ENCODE measurements around the gene KIRREL2. TPM values are rescaled to one million over a fixed set of nuclear protein-coding genes. Genes with fewer than 3 reads are reported as not detected.

Gene KIRREL2
- total and polyA plus RNA-seq, 9 of the 15 experiments (the other 6 are each of a cell fraction or from before 2014, with no cell fraction given) = 0.01 to 0.12 (median 0.09) TPM; not detected in 4

- TF ChIP-seq FOXM1 (IDR thresholded peaks at IDR 0.05; ENCODE audit: low read depth) (peak; percentile 35; the same call in 1 of the 2 replicates), FOXM1 (CRISPR knock-in tag; IDR thresholded peaks at IDR 0.05; ENCODE audit: low read depth) (no peak), FOXP1 (CRISPR knock-in tag; IDR thresholded peaks at IDR 0.05) (no peak), GATAD2B (IDR thresholded peaks at IDR 0.05; ENCODE audit: borderline replicate concordance) (peak; percentile 89), ZFP36 (IDR thresholded peaks at IDR 0.05; ENCODE audit: low read depth, low read length, partially characterized antibody) (no peak), MYC (IDR thresholded peaks at IDR 0.05; ENCODE audit: low read depth, low read length) (peak; percentile 68; the same call in 1 of the 2 replicates), MYC (CRISPR knock-in tag; IDR thresholded peaks at IDR 0.05; ENCODE audit: borderline replicate concordance, low read depth) (no peak), HDAC8 (tag; IDR thresholded peaks at IDR 0.05) (no peak), ZNF12 (CRISPR knock-in tag; IDR thresholded peaks at IDR 0.05) (no peak), YY1 (IDR thresholded peaks at IDR 0.05; ENCODE audit: borderline replicate concordance in 1 of 3, control insufficient read depth in 1 of 3, extremely low read depth in 1 of 3, insufficient read depth in 3 of 3, insufficient read length in 1 of 3, insufficient replicate concordance in 2 of 3, low read depth in 1 of 3, low read length in 2 of 3) (peak in 2 of 3 experiments; percentile 15 to 37), ARID1B (IDR thresholded peaks at IDR 0.05) (no peak), MTA2 (IDR thresholded peaks at IDR 0.05; ENCODE audit: low read depth) (no peak), SMARCA4 (IDR thresholded peaks at IDR 0.05) (peak; percentile 44; the same call in 1 of the 2 replicates), PYGO2 (tag; IDR thresholded peaks at IDR 0.05) (no peak), HIVEP1 (CRISPR knock-in tag; IDR thresholded peaks at IDR 0.05) (no peak), FOXO4 (CRISPR knock-in tag; IDR thresholded peaks at IDR 0.05) (no peak), DLX4 (CRISPR knock-in tag; IDR thresholded peaks at IDR 0.05) (no peak), RB1 (IDR thresholded peaks at IDR 0.05; ENCODE audit: low read depth) (peak; percentile 80), ZNF561 (CRISPR knock-in tag; conservative IDR thresholded peaks at IDR 0.05) (no peak), SMARCA5 (IDR thresholded peaks at IDR 0.05) (no peak), SOX6 (IDR thresholded peaks at IDR 0.05) (no peak), RBFOX2 (IDR thresholded peaks at IDR 0.05; ENCODE audit: low read depth, low read length) (no peak), POLR2AphosphoS2 (IDR thresholded peaks at IDR 0.05; ENCODE audit: low read length) (no peak), MIER1 (IDR thresholded peaks at IDR 0.05; ENCODE audit: low read depth) (no peak), IRF2 (CRISPR knock-in tag; IDR thresholded peaks at IDR 0.05) (no peak), NFYB (IDR thresholded peaks at IDR 0.05; ENCODE audit: extremely low read depth, insufficient read length) (no peak), SIX5 (IDR thresholded peaks at IDR 0.05; ENCODE audit: borderline replicate concordance in 1 of 2, insufficient read depth in 1 of 2, low read depth in 1 of 2, low read length in 2 of 2) (no peak)
- TF ChIP-seq, protein P1, sequence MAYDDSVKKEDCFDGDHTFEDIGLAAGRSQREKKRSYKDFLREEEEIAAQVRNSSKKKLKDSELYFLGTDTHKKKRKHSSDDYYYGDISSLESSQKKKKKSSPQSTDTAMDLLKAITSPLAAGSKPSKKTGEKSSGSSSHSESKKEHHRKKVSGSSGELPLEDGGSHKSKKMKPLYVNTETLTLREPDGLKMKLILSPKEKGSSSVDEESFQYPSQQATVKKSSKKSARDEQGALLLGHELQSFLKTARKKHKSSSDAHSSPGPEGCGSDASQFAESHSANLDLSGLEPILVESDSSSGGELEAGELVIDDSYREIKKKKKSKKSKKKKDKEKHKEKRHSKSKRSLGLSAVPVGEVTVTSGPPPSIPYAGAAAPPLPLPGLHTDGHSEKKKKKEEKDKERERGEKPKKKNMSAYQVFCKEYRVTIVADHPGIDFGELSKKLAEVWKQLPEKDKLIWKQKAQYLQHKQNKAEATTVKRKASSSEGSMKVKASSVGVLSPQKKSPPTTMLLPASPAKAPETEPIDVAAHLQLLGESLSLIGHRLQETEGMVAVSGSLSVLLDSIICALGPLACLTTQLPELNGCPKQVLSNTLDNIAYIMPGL (CRISPR knock-in tag; IDR thresholded peaks at IDR 0.05) = no peak
These were observed 43.0 kb downstream of the KIRREL2 start (continued) for GRCh38 chr19:35899547-35900214.
